OCI-LY7 (cell line): ENCODE data around the gene LRRC40. TPM values are rescaled to one million over a fixed set of nuclear protein-coding genes. Genes with fewer than 3 reads are reported as not detected.

Source experiments
- Bru-seq: library from RNA; stranded (reverse); fragments of 400-500 nt; gene quantifications from one replicate; lab custom pipeline; 2021; lab: Mats Ljungman, UMichigan
- BruChase-seq, 2 experiments: library from RNA; stranded (reverse); fragments of 400-500 nt; gene quantifications; one replicate each; lab custom pipeline; 2021; lab: Mats Ljungman, UMichigan
- BruUV-seq: library from RNA; stranded (reverse); fragments of 400-500 nt; replicated peaks from 2 replicates; lab custom pipeline; 2021; lab: Mats Ljungman, UMichigan
- CTCF ChIA-PET: fragments of 300-600 bp; sonication (Branson Sonifier 250); formaldehyde crosslinking; loops from one replicate; lab custom pipeline; 2022; ENCODE audit warnings: antibody characterized with exemption; ENCODE audit not compliant: unreplicated experiment; lab: Charles Lee
- POLR2A ChIA-PET: fragments of 300-600 bp; sonication (Branson Sonifier 250); formaldehyde crosslinking; loops from one replicate; lab custom pipeline; 2022; ENCODE audit warnings: antibody characterized with exemption; lab: Charles Lee
- DNase-seq: peaks from one replicate; pipeline ENCODE4 v3.0.0-alpha.2; 2015; ENCODE audit warnings: low spot score
- H2AFZ ChIP-seq: fragments of 200-600 bp; sonication (generic), shearing (Covaris generic); 2 replicates; pipeline ENCODE4 v1.6.1; 2014; ENCODE audit warnings: mild to moderate bottlenecking, antibody characterized with exemption, low read length, moderate library complexity
- H3K27ac ChIP-seq: fragments of 200-600 bp; sonication (generic); 2 replicates; pipeline ENCODE4 v1.5.1; 2014; ENCODE audit warnings: mixed run types, low read depth, mild to moderate bottlenecking, moderate library complexity, low read length, inconsistent platforms; ENCODE audit not compliant: poor library complexity, severe bottlenecking
- H3K36me3 ChIP-seq: fragments of 200-600 bp; sonication (generic); 2 replicates; pipeline ENCODE4 v1.6.1; 2014; ENCODE audit warnings: mild to moderate bottlenecking, antibody characterized with exemption, low read length, moderate library complexity, mixed read lengths; ENCODE audit not compliant: insufficient read depth
- H3K4me1 ChIP-seq: fragments of 200-600 bp; sonication (generic); 2 replicates; pipeline ENCODE4 v1.5.1; 2014; ENCODE audit warnings: mild to moderate bottlenecking, low read length; ENCODE audit not compliant: insufficient read depth, poor library complexity, severe bottlenecking
- H3K4me2 ChIP-seq: fragments of 200-600 bp; sonication (generic); 2 replicates; pipeline ENCODE4 v1.6.1; 2014; ENCODE audit warnings: mild to moderate bottlenecking, low read length
- H3K4me3 ChIP-seq: fragments of 200-600 bp; sonication (generic); 2 replicates; pipeline ENCODE4 v1.5.1; 2014; ENCODE audit warnings: mild to moderate bottlenecking, low read depth, low read length; ENCODE audit not compliant: poor library complexity, severe bottlenecking
- H3K79me2 ChIP-seq: fragments of 200-600 bp; sonication (generic); 2 replicates; pipeline ENCODE4 v1.6.1; 2016; ENCODE audit warnings: low read depth, mild to moderate bottlenecking, low read length, moderate library complexity, mixed read lengths; ENCODE audit not compliant: insufficient read depth
- H3K9me2 ChIP-seq: fragments of 200-600 bp; sonication (generic); 2 replicates; pipeline ENCODE4 v1.6.1; 2016; ENCODE audit warnings: mild to moderate bottlenecking, low read length, mixed read lengths; ENCODE audit not compliant: insufficient read depth
- H3K9me3 ChIP-seq: fragments of 200-600 bp; sonication (generic); 2 replicates; pipeline ENCODE4 v1.6.1; 2014; ENCODE audit warnings: mild to moderate bottlenecking, mixed run types, low read length, mixed read lengths
- H4K20me1 ChIP-seq: fragments of 200-600 bp; sonication (generic); 2 replicates; pipeline ENCODE4 v1.6.1; 2014; ENCODE audit warnings: mild to moderate bottlenecking, antibody characterized with exemption, low read length, moderate library complexity, mixed read lengths; ENCODE audit not compliant: insufficient read depth
- CTCF ChIP-seq: fragments of 200-600 bp; sonication (generic); conservative IDR thresholded peaks from 2 replicates; pipeline ENCODE4 v1.5.1; 2014; ENCODE audit warnings: mild to moderate bottlenecking, antibody characterized with exemption, low read length, moderate library complexity, mixed read lengths
- EZH2phosphoT487 ChIP-seq: fragments of 200-600 bp; sonication (generic); IDR thresholded peaks from 2 replicates; pipeline ENCODE4 v1.6.1; 2018; ENCODE audit warnings: low read depth, borderline replicate concordance, mild to moderate bottlenecking, mixed run types, antibody characterized with exemption, low read length, moderate library complexity, mixed read lengths
- intact Hi-C: fragments of 100-400 bp; cut with micrococcal nuclease; formaldehyde crosslinking; loops from one replicate; pipeline ENCODE4 v1.10.0; 2022; ENCODE audit not compliant: unreplicated experiment
- long read RNA-seq: library from polyadenylated mRNA; stranded (forward); transcript quantifications from one replicate; pipeline ENCODE4 v2.0.0, GENCODE V29; 2022
- total RNA-seq, 2 experiments: library from RNA; depleted of rRNA in 1 of 2; stranded (reverse); fragments of >200 nt in 1 of 2; shearing (Covaris generic) in 1 of 2; gene quantifications; 2 replicates each; pipeline ENCODE4 v1.2.3, GENCODE V29; 2014 to 2022

The LRRC40 gene
- total RNA-seq (2014; rRNA removed; shearing (Covaris generic)) (20.1 and 20.3 TPM in 2 replicates), total RNA-seq (2022) (22.0 and 23.5 TPM in 2 replicates), Bru-seq, nascent RNA (percentile 83 among the genes with signal in this experiment), BruChase-seq, experiment 1, labeled RNA remaining after a 6-hour chase (percentile 66 among the genes with signal in this experiment), BruChase-seq, experiment 2, labeled RNA remaining after a 2-hour chase (percentile 75 among the genes with signal in this experiment)
- long read RNA-seq, transcript LRRC40-201 (15 exons, 2,884 nt) = major isoform, 53 of 70 reads
- long read RNA-seq, partial matches to known transcripts = 1 of 70 reads
- long read RNA-seq, other reads (novel, unspliced or antisense) = 16 of 70 reads

- Histone ChIP-seq H3K27ac (peak within 1 kb of the TSS; percentile 81), H2AFZ (peak within 1 kb of the TSS; percentile 55), H3K4me3 (peak within 1 kb of the TSS; percentile 76), H4K20me1 (peaks cover 3% of the 10 kb centered on the region; the same call in 1 of the 2 replicates), H3K9me3 (no peaks in the 10 kb centered on the region), H3K36me3 (peaks cover 24% of the 10 kb centered on the region), H3K79me2 (peaks cover 95% of the 10 kb centered on the region), H3K9me2 (no peaks in the 10 kb centered on the region), H3K4me2 (peak within 1 kb of the TSS; percentile 97), H3K4me1 (peaks cover 52% of the 10 kb centered on the region)
- TF ChIP-seq EZH2phosphoT487 = no peak
- peak; percentile 52 for TF ChIP-seq CTCF
- BruUV-seq = no TSS peak
- intact Hi-C loops = loop anchor here (1.0 to 5.0 kb wide), 4 partner anchors 16 to 876 kb away; partner anchors contain the start of genes ANKRD13C, CTH, SRSF11 and ZRANB2
- DNase-seq = peak; percentile 96
- ChIA-PET CTCF (interaction anchor here (0.6 to 1.3 kb wide), 3 partner anchors 10 to 59 kb away, joined by 3 to 6 read pairs (median 3); no protein-coding TSS in a partner anchor), POLR2A (interaction anchor here (0.7 to 8.7 kb wide), 9 partner anchors 9 to 1479 kb away, joined by 3 to 92 read pairs (median 5); partner anchors contain the start of genes CTH and SRSF11)
Measured at GRCh38 chr1:70205434-70206118, at the start of gene LRRC40. LRRC40 (minus strand) TSS chr1:70205579; CDS start chr1:70205540, 39 bp downstream.

- BruUV-seq = no TSS peak
- intact Hi-C loops = loop anchor here (10.0 kb wide), 1 partner anchor 816 kb away; no protein-coding TSS in a partner anchor
- CTCF ChIA-PET = no interaction called here
Measured at GRCh38 chr1:70248729-70249128, 43.4 kb upstream of the LRRC40 start.

More at GRCh38 chr1:70248729-70249128, 43.4 kb upstream of the LRRC40 start:
- Histone ChIP-seq H4K20me1 (peaks cover 16% of the 10 kb centered on the region), H3K4me3 (no peak overlapping the region), H3K4me2 (no peak overlapping the region), H3K27ac (no peak overlapping the region), H3K36me3 (peaks cover 100% of the 10 kb centered on the region), H3K9me2 (no peaks in the 10 kb centered on the region), H2AFZ (no peak overlapping the region), H3K79me2 (no peaks in the 10 kb centered on the region; the same call in 1 of the 2 replicates), H3K4me1 (no peaks in the 10 kb centered on the region), H3K9me3 (no peaks in the 10 kb centered on the region)
- TF ChIP-seq CTCF = no peak
- TF ChIP-seq EZH2phosphoT487 = no peak
- DNase-seq = no peak
- POLR2A ChIA-PET = interaction anchor here (1.1 kb wide), 1 partner anchor 12 kb away, joined by 3 read pairs; no protein-coding TSS in a partner anchor
